Hematopoietic multipotent progenitor cell treated with erythropoietin and hydrocortisone succinate and interleukin-3 and kit ligand, for 4 days (in vitro differentiated cells): Measurements from ENCODE around the gene NFIX.
A peak's percentile ranks its signal among the peaks of the same experiment; 100 is the strongest.

Source experiments
- DNase-seq: peaks from one replicate; pipeline ENCODE4 v3.0.0-alpha.2; 2015

Gene NFIX

GRCh38 chr19:12990853-12991252, 4.4 kb upstream of the NFIX start:
- no peak for DNase-seq

- no peak for DNase-seq
These were observed 4.0 kb upstream of the NFIX start for GRCh38 chr19:12991296-12991695.

GRCh38 chr19:12992729-12993128, 2.5 kb upstream of the NFIX start:
- no peak for DNase-seq

DNA sequence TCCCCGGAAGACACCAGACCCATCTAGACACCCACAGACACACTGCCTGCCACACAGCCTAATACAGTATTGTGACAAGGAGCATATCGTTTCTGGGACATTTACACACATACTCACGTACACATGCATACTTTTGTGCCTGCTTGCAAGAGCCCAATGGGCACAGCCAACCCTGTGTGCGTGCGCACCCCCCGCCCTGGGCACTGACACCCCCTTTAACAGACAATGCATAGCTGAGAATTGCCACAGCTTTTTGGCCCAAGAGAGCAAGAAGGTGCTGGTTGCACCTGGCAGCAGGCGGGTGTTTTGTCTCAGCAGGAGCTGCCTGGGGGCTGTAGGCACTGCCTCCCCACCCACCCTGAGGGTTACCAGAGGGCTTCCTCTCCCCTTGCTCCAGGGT, 1.7 kb upstream of the NFIX start:
- DNase-seq = no peak

DNA sequence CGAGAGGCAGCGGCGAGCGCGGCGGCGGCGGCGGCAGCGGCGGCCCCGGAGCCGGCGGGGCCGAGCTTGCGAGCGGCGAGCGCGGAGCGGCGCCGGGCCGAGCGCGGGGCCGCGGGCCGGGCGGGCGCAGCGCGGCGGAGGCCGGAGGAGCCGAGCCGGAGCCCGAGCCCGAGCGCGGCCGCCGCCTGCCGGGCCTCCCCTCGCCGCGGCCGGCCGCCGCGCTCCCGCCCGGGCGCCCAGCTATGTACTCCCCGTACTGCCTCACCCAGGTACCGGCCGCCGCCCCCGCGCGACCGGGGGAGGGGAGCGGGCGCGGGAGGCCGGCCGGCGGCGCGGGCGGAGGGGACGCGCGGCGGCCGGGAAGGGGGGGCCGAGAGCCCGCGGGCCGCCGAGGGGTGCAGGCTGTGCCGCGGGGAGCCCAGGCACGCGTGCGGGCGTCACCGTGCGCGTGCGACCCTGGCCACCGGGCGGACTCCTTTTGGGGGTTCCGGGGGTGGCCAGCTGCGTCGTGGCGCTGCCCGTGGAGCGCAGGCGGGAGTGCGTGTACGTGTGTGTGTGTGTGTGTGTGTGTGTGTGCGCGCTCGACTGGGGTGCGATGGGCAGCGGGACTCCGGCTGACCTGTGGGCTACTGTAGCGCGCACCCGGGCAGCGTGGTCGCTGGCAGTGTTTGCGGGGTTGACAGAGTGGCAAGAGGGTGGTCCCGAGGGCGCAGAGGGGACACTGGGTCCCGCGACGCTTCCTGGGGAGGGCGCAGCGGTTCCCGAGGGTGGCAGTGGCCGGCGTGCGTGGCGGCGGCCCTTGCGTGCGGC, 526 bp downstream of the NFIX start:
- peak; percentile 52 for DNase-seq

- peak; percentile 40 for DNase-seq
These were observed 1.3 kb downstream of the NFIX start for GRCh38 chr19:12996406-12997094.

GRCh38 chr19:12997179-12997966, 2.1 kb downstream of the NFIX start:
- DNase-seq = no peak

DNA sequence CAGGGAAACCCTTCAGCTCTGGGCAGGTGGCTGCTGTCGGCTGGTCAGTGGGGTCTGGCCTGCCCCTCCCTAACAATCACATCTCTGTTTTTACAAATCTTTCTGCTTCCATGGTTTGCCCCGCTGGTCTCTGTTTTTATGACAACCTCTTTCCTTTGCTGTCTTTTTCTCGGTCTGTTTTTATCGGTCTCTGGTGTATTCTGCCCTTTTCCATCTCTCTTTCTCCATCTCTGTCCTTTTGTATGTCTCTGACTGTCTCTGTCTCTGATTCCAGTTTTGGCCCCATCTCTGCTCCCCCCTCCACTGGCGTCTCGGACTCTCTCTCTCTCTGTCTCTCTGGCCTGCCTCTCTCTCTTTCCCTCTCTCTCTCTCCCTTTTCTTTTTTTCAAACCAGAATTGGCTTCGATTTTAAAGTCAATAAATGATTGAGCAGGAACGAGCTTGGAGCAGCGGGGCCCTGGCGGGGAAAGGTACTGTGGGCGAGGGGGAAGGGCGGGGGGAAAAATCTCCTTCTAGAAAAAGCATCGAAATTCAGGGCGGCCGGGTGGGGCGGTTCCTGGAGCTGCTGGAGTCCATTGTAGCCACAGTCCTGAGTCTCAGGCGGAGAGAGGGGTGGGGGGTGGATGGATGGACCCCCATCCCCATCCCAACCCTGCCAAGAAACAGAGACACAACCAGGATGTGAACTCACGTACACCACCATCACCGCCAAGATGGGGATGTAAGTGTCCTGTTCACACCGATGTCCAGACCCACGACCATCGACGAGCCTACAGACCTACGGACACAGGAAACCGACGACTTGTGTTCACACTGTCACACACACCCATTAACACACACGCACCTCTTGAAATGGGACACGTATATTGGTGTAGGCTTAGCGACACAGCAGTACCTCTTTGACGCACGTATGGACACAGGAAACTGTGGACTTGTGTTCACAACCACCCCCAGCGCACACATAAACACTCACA, 3.0 kb downstream of the NFIX start:
- DNase-seq = no peak

- no peak for DNase-seq
These were observed 5.9 kb downstream of the NFIX start for GRCh38 chr19:13001166-13001501.

DNA sequence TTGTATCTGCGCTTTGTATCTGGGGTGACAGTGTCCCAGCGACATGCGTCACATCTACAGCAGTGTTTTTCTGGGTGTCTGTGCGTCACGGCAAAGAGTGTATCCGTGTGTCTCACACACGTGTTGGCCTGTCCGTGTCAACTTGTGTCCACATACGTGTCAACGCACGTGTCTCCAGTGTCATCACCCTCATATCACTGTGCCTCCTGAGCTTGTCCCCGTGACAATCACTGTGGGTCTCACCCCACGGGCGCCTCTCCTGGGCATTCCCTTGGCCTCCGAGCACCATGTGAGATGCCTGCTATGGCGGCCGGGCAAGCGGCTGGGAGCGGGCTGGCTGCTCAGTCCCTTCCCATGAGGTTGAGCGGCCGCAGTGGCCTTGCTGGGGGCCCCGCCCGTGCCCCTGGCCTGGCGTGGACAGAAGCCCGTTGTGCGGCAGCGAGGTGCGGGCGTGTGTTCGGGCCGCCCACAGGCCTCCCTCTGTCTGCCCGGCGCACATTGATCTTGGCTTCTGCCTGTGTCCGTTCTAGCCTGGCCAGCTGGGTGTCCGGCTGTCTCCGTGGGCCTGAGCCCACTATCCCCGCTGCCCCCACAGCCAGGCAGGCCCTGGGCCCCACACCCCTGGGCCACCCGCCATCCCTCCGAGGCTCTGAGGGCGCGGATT, 6.4 kb downstream of the NFIX start:
- no peak for DNase-seq

DNA sequence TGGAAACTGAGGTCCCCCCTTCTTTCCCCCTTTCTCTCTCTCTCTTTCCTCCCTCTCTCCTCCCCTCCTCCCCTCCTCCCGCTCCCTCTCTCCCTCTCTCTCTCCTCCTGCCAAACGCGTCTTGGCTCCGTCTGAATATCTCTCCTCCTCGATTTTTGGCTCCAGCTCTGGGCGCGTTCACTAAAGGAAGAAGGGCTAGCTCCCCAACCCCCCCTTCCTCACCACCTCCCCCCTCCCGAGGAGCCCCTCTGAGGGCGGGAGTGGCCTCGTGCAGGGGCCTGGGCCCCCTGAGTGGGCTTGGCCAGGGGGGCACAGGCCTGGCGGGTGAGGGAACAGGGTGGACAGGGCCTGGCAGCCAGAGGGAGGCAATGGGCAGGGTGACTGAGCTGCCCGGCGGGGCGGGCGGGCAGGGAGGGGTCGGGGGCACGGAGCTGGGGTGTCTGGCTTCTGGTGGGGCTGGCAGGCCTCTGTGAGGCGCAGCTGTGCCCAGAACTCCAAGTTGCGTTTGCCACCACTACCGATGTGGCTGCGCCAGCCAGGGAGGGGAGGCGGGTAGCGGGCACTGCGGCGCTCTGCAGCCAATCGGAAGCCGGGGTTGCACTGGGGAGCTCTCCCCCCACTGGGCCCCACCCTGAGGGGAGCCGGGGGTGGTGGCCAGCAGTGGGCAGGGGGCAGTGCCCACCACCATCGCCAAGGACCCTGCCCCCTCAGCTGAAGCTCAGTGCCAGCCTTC, 7.1 kb downstream of the NFIX start:
- DNase-seq = no peak

- no peak for DNase-seq
These were observed 7.8 kb downstream of the NFIX start for GRCh38 chr19:13003081-13003480.

- no peak for DNase-seq
These were observed 9.0 kb downstream of the NFIX start for GRCh38 chr19:13004273-13004672.

DNA sequence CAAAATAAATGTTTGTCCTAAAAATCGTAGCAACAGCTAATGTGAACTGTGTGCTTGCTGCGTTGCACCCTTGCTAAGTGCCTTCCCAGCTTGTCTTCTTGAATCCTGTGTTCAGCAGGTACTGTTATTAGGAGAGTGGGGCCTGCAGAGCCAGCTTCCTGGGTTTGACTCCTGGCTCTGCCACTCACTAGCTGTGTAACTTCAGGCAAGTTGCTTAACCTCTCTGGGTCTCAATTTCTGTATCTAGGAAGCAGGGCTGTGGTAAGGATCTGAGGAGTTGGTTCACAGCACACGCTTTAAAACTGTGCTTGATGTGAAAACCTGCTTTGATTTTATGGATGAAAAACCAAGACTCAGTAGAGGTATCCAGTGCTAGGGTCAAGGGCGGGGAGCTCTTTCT, 10.0 kb downstream of the NFIX start:
- DNase-seq = no peak

- no peak for DNase-seq
These were observed 10.6 kb downstream of the NFIX start for GRCh38 chr19:13005861-13006370.

DNA sequence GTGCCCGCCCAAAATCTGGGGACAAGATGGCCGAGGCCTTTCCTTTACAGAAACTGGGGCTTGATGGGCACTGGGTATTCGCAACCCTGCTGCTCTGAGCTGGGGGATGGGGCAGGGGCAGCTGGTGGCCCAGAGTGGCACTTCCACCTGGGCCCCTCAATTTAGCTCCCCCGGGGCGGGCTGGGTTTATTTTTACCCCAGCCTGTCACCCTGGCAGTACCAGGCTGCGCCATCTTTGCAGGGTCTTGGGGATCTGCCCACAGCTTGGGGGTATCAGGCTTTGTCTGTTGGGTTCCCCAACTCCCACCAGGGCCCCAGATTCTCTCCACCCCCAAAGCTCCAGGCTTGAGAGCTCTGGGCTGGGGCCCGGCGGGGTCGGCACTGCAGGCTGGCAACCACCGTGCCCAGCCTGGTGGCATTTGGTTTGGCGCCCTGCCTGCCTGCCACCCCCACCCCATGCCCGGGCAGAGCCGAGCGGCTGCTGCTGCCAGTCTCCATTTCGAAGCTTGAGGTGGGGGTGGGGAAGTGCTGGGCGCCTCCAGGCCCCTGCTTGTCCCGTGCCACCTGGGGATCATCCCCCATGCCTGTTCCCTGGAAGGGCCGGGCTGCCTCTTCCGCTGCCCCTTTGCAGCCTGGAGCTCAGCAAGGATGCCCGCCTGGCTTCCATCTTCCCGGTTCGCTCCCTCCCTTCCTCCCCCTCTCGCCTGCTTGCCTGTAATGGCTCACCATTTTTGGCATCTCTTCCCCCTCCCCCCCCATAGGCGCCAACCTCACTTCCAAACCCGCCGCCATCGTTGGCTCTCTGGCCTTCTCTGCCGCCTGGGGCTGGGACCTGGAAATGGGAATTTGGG, 11.4 kb downstream of the NFIX start:
- no peak for DNase-seq

GRCh38 chr19:13007292-13008045, 12.2 kb downstream of the NFIX start:
- no peak for DNase-seq

DNA sequence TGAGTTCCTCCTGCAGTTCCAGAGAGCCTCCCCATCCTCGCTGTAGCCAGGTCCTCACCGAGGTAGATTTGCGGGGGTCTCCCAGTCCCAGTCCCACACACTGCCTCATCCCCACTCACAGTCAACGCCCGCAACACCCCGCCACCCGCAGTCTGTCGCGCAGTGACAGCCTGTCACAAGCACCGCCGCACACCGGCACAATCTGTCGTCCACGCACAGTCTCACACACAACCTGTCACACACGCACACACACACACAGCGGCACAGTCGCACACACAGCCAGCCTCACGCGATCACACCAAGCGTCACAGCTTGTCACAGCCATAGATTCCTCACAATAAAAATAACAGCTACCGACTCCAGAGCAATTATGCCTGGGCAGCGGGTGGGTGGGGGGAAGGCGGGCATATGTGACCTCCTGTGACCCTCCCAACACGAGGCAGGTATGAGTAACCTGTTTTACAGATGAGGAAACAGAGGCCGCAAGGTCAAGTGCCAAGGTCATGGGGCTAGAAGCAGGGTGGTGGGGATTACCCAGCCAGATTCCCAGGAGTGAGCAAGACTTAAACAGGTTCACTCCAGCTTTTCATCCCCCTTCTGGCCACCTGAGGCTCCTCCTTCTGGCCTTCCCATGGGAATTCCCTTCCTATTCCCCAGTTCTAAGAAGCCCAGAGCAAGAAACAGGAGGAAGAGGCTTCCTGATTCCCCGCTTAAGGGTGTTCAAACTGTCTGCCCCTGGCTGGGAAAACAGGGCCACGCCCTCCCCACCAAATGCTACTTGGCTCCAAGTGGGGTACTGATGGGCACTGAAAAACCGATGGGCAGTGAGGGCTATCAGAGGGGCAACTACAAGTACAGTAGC, 13.9 kb downstream of the NFIX start:
- no peak for DNase-seq
